HL-60 (cell line): ENCODE measurements around the gene ARRB1.

Experiments
- GABPA ChIP-seq: IDR thresholded peaks from 2 replicates; pipeline ENCODE4 v1.6.1; 2012; ENCODE audit warnings: low read depth
- POLR2AphosphoS5 ChIP-seq: IDR thresholded peaks from 2 replicates; pipeline ENCODE4 v1.6.1; 2012; ENCODE audit warnings: low read depth
- TF ChIP-seq, protein P1 (sequence below): IDR thresholded peaks from one replicate; pipeline ENCODE4 v1.5.1; 2011; ENCODE audit warnings: low read length, control low read depth, inconsistent platforms; ENCODE audit not compliant: insufficient read depth

DNA sequence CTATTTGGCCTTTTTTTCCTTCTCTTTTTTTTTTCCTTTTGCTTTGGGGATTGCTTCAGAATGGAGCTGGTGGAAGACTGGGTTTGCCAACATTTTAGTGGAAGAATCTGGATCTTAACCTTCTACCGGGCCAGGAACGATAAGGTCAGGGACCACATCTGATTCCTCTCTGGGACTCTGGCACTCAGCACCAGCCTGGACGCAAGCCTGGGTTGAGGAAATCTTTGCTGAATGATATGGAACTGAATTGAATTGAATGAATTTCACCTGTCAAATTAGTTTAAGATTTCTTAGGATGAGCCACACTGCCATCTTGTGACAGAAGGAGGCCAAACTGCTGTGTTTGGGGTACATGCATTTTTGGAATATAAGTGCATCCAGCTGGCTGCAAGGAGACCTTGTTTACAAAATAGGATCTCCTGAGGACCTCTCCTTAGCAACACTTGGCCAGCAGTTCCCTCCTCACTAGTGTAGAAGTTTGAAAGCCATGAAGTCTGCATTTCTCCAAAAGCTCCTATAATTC is 80.5 kb downstream of the ARRB1 start:
- no peak for TF ChIP-seq GABPA
- TF ChIP-seq, protein P1, sequence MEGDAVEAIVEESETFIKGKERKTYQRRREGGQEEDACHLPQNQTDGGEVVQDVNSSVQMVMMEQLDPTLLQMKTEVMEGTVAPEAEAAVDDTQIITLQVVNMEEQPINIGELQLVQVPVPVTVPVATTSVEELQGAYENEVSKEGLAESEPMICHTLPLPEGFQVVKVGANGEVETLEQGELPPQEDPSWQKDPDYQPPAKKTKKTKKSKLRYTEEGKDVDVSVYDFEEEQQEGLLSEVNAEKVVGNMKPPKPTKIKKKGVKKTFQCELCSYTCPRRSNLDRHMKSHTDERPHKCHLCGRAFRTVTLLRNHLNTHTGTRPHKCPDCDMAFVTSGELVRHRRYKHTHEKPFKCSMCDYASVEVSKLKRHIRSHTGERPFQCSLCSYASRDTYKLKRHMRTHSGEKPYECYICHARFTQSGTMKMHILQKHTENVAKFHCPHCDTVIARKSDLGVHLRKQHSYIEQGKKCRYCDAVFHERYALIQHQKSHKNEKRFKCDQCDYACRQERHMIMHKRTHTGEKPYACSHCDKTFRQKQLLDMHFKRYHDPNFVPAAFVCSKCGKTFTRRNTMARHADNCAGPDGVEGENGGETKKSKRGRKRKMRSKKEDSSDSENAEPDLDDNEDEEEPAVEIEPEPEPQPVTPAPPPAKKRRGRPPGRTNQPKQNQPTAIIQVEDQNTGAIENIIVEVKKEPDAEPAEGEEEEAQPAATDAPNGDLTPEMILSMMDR: no peak
- TF ChIP-seq POLR2AphosphoS5: no peak
